Mucosa of descending colon (tissue), 3 donors: Measurements from ENCODE around the gene ATPAF2. TPM values are rescaled to one million over a fixed set of nuclear protein-coding genes. Genes with fewer than 3 reads are reported as not detected.

Experiments used
- ATAC-seq: fragments of 200-7000 bp; cut with Tn5 transposase; one replicate; pipeline ENCODE4 v1.9.1; 2020; ENCODE audit warnings: mild to moderate bottlenecking, moderate library complexity
- DNase-seq, 3 donors: peaks; one replicate each; pipeline ENCODE4 v3.0.0-alpha.2; 2020
- H3K36me3 ChIP-seq: fragments of 200-600 bp; one replicate; pipeline ENCODE4 v1.8.0; 2021; ENCODE audit warnings: low read depth, mild to moderate bottlenecking
- H3K4me1 ChIP-seq: fragments of 200-600 bp; one replicate; pipeline ENCODE4 v1.8.0; 2021; ENCODE audit warnings: low read depth, mild to moderate bottlenecking
- H3K4me3 ChIP-seq: fragments of 200-600 bp; one replicate; pipeline ENCODE4 v1.8.0; 2021; ENCODE audit warnings: mild to moderate bottlenecking
- H3K9me3 ChIP-seq: fragments of 200-600 bp; one replicate; pipeline ENCODE4 v1.8.0; 2021; ENCODE audit warnings: mild to moderate bottlenecking
- CTCF ChIP-seq: fragments of 200-600 bp; IDR thresholded peaks from one replicate; pipeline ENCODE4 v1.8.0; 2022; ENCODE audit warnings: antibody characterized with exemption, mild to moderate bottlenecking
- intact Hi-C, 2 donors: fragments of 100-400 bp; cut with DNase I in 1 of 2; cut with micrococcal nuclease in 1 of 2; formaldehyde crosslinking; loops; one replicate each; pipeline versions ENCODE4 v1.11.0 to v1.11.1; 2022; cut with DNase I, micrococcal nuclease
- total RNA-seq, 3 donors: library from RNA; stranded (reverse); fragmentation: NEBNext Ultra II Directional in 2 of 3; extraction: Animal tissue kit (Norgen Biotek cat#: 25700) in 2 of 3; gene quantifications; one replicate each; pipeline versions ENCODE4 v1.2.1 to v1.2.4, GENCODE V29; 2021 to 2023
- donor health status: DM: no; HTN: no; CAD: no; lungs with moderate emphysema.
- donor health status: DM: no; HTN: no; CAD: no.
- donor health status: DM: no; HTN: yes; CAD: no.

The ATPAF2 gene
- total RNA-seq, 3 donors from 2014 or later, result 26.0 to 33.9 (median 27.2) TPM

GRCh38 chr17:17989081-17989480, 49.9 kb downstream of the ATPAF2 start:
- DNase-seq (no peak), ATAC-seq (no peak)
- Histone ChIP-seq H3K9me3 (no peaks in the 10 kb centered on the region), H3K4me3 (no peak overlapping the region), H3K36me3 (no peaks in the 10 kb centered on the region), H3K4me1 (no peaks in the 10 kb centered on the region)
- intact Hi-C loops, result loop anchor here in 1 of 2 donors (10.0 kb wide), 1 partner anchor 46 kb away; the partner anchor contains the start of genes ATPAF2 and GID4
- TF ChIP-seq CTCF, result no peak

- H3K4me3 ChIP-seq, result no peak overlapping the region
- intact Hi-C loops, result loop anchor here in 1 of 2 donors (10.0 kb wide), 1 partner anchor 46 kb away; the partner anchor contains the start of genes ATPAF2 and GID4
- ATAC-seq (no peak), DNase-seq (no peak)
- no peaks in the 10 kb centered on the region for H3K4me1 ChIP-seq
- H3K36me3 ChIP-seq, result no peaks in the 10 kb centered on the region
- no peaks in the 10 kb centered on the region for H3K9me3 ChIP-seq
- no peak for TF ChIP-seq CTCF
Measured at GRCh38 chr17:17988427-17988945, 50.5 kb downstream of the ATPAF2 start.

- no peak for TF ChIP-seq CTCF
- intact Hi-C loops, result loop anchor here in 1 of 2 donors (10.0 kb wide), 1 partner anchor 47 kb away; the partner anchor contains the start of genes ATPAF2 and GID4
- H3K4me1 ChIP-seq, result no peaks in the 10 kb centered on the region
- H3K4me3 ChIP-seq, result no peak overlapping the region
- ATAC-seq (peak; percentile 38), DNase-seq (no peak)
- no peaks in the 10 kb centered on the region for H3K9me3 ChIP-seq
- H3K36me3 ChIP-seq, result no peaks in the 10 kb centered on the region
Measured at GRCh38 chr17:17987901-17988300, 51.1 kb downstream of the ATPAF2 start.

DNA sequence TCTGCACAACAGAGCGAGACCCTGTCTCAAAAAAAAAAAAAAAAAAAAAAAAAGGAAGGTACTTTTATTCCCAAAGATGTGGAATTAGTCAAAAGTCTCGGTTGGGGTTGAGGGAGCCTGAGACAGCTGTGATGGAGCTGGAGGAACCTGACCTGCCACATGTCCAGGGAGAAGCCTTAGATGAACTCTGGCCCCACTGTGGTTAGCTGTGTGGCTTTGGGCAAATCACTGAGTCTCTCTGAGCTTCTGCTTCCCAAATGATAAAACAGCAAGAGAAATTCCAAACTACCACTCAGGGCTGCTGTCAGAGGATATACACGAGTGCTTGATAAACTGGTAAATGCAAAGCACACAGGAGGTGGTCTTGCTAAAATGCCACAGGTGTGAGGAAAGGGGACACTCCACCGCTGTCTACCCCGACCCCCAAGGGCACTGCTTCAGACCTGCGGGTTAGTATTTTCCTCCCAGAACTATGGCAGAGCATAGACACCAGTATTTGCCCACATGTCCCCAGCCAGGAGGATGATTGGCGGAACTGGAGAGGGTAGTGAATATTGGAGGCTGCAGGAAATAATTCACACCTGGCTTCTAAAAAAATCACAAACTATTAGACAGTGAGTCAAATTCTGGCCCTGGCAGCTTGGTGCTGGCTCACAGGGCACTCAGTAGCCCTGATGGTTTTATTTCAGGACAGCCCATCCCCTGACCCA, 51.6 kb downstream of the ATPAF2 start:
- intact Hi-C loops, result loop anchor here in 1 of 2 donors (10.0 kb wide), 1 partner anchor 47 kb away; the partner anchor contains the start of genes ATPAF2 and GID4
- Histone ChIP-seq H3K4me3 (no peak overlapping the region), H3K4me1 (no peaks in the 10 kb centered on the region), H3K9me3 (no peaks in the 10 kb centered on the region), H3K36me3 (no peaks in the 10 kb centered on the region)
- no peak for TF ChIP-seq CTCF
- DNase-seq (no peak), ATAC-seq (no peak)

DNA sequence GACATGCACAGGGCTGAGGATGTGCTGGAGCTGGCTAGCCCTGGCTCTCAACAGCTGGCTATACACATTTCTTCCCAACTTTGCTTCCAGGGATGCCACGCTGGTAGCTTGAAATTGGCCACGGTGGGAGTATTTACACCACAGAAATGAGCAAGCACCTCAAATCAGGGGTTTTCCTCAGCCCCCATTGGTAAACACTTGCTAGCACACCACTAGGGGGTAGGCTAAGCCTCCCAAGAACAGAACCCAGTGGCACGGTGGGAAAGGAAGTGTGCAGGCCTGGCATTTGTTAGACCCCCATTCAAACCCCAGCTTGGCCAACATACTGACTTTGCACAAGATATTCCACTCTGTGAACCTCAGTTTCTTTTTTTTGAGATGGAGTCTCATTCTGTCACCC, 53.4 kb downstream of the ATPAF2 start:
- no peak for DNase-seq
- TF ChIP-seq CTCF, result no peak
- Histone ChIP-seq H3K4me1 (no peaks in the 10 kb centered on the region), H3K4me3 (no peak overlapping the region), H3K9me3 (no peaks in the 10 kb centered on the region), H3K36me3 (no peaks in the 10 kb centered on the region)
- intact Hi-C loops, result loop anchor here in 1 of 2 donors (10.0 kb wide), 1 partner anchor 49 kb away; the partner anchor contains the start of genes ATPAF2 and GID4
- ATAC-seq, result no peak
